Brain microvascular endothelial cell (primary cell): Measurements from ENCODE around the gene ZBBX.

ENCODE experiments used
- DNase-seq: peaks from one replicate; pipeline ENCODE4 v3.0.0-alpha.2; 2020
- H3K27ac ChIP-seq: fragments of 250-450 bp; sonication (Bioruptor Pico); 2 replicates; pipeline ENCODE4 v1.5.1; 2020; ENCODE audit warnings: mild to moderate bottlenecking, moderate library complexity
- H3K27me3 ChIP-seq: fragments of 250-450 bp; sonication (Bioruptor Pico); replicated peaks from 2 replicates; pipeline ENCODE4 v1.5.1; 2020; ENCODE audit warnings: mild to moderate bottlenecking
- H3K36me3 ChIP-seq: fragments of 250-450 bp; sonication (Bioruptor Pico); replicated peaks from 2 replicates; pipeline ENCODE4 v1.5.1; 2020; ENCODE audit warnings: mild to moderate bottlenecking
- H3K4me3 ChIP-seq: 2 replicates; pipeline ENCODE4 v1.5.1; 2011; ENCODE audit warnings: low read depth, mild to moderate bottlenecking, control low read depth, low read length, moderate library complexity
- CTCF ChIP-seq: IDR thresholded peaks from 2 replicates; pipeline ENCODE4 v1.5.1; 2011; ENCODE audit warnings: low read depth, mild to moderate bottlenecking, moderate library complexity, low read length, control low read depth, inconsistent platforms; ENCODE audit errors: missing control alignments
- in situ Hi-C: cut with HindIII; loops from 2 replicates; pipeline ENCODE4 v1.10.0; 2017; ENCODE audit warnings: low sequenced_read_pairs, low pct_ligation_motif_present

ZBBX gene

GRCh38 chr3:167330993-167331785 lies 48.9 kb downstream of the ZBBX start:
- no peak overlapping the region for H3K27ac ChIP-seq
- no peak for DNase-seq
- H3K27me3 ChIP-seq, result no peaks in the 10 kb centered on the region
- no peaks in the 10 kb centered on the region for H3K36me3 ChIP-seq
- no peak for TF ChIP-seq CTCF
- in situ Hi-C loops, result no loop called here
- no peak overlapping the region for H3K4me3 ChIP-seq

- no peak for TF ChIP-seq CTCF
- in situ Hi-C loops, result no loop called here
- Histone ChIP-seq H3K4me3 (no peak overlapping the region), H3K27ac (no peak overlapping the region), H3K27me3 (no peaks in the 10 kb centered on the region), H3K36me3 (no peaks in the 10 kb centered on the region)
- no peak for DNase-seq
Measured at GRCh38 chr3:167323572-167323971, 56.5 kb downstream of the ZBBX start.

GRCh38 chr3:167318996-167319615 lies 61.0 kb downstream of the ZBBX start:
- Histone ChIP-seq H3K4me3 (no peak overlapping the region), H3K27me3 (no peaks in the 10 kb centered on the region), H3K36me3 (no peaks in the 10 kb centered on the region), H3K27ac (no peak overlapping the region)
- in situ Hi-C loops, result no loop called here
- no peak for DNase-seq
- no peak for TF ChIP-seq CTCF

- Histone ChIP-seq H3K36me3 (no peaks in the 10 kb centered on the region), H3K27me3 (no peaks in the 10 kb centered on the region), H3K4me3 (no peak overlapping the region), H3K27ac (no peak overlapping the region)
- DNase-seq, result no peak
- no peak for TF ChIP-seq CTCF
- in situ Hi-C loops, result no loop called here
Measured at GRCh38 chr3:167318306-167318705, 61.8 kb downstream of the ZBBX start.

GRCh38 chr3:167306319-167306718 lies 73.8 kb downstream of the ZBBX start:
- Histone ChIP-seq H3K27me3 (no peaks in the 10 kb centered on the region), H3K36me3 (no peaks in the 10 kb centered on the region), H3K27ac (no peak overlapping the region), H3K4me3 (no peak overlapping the region)
- in situ Hi-C loops, result no loop called here
- no peak for TF ChIP-seq CTCF
- DNase-seq, result no peak
